Upper lobe of left lung (tissue), 4 donors: ENCODE measurements around the gene TMEM178B.

Source experiments
- EP300 ChIP-seq, 4 donors: sonication (generic); formaldehyde crosslinking; IDR thresholded peaks; one replicate each; pipeline ENCODE4 v1.5.1; 2017; ENCODE audit warnings: antibody characterized with exemption in 4 of 4, control low read depth in 2 of 4
- POLR2A ChIP-seq, 4 donors: fragments of 450-650 bp; IDR thresholded peaks; one replicate each; pipeline ENCODE4 v1.5.1; 2016 to 2017; ENCODE audit warnings: antibody characterized with exemption in 4 of 4, mild to moderate bottlenecking in 2 of 4
- POLR2AphosphoS5 ChIP-seq, 2 donors: sonication (generic); formaldehyde crosslinking; IDR thresholded peaks; one replicate each; pipeline ENCODE4 v1.5.1; 2017; ENCODE audit warnings: antibody characterized with exemption in 2 of 2
- TF ChIP-seq, protein P1 (sequence below), 6 experiments: fragments of 450-650 bp in 4 of 6; fragments of 200-600 bp in 2 of 6; sonication (generic) in 2 of 6; IDR thresholded peaks; one replicate each; pipeline ENCODE4 v1.5.1; 2016 to 2019; ENCODE audit warnings: antibody characterized with exemption in 6 of 6

DNA sequence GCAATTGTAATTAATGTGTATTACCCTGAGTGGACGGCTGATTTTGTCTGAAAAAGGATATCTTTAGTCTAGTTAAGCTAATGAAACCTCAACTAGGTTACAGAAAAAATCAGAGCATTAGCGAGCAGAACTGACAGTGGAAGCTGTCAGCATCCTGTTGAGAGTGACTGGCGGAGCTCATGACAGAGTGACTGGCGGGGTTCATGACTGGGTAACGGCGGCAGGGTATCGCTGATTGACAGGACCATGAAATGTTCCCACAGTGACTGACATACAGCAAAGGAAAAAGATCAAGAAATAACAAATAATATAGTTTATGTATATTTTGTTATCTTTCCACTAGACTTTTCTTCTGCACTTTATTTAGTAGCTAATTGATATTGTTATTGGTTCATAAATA lies 274.9 kb downstream of the TMEM178B start:
- TF ChIP-seq, protein P1, sequence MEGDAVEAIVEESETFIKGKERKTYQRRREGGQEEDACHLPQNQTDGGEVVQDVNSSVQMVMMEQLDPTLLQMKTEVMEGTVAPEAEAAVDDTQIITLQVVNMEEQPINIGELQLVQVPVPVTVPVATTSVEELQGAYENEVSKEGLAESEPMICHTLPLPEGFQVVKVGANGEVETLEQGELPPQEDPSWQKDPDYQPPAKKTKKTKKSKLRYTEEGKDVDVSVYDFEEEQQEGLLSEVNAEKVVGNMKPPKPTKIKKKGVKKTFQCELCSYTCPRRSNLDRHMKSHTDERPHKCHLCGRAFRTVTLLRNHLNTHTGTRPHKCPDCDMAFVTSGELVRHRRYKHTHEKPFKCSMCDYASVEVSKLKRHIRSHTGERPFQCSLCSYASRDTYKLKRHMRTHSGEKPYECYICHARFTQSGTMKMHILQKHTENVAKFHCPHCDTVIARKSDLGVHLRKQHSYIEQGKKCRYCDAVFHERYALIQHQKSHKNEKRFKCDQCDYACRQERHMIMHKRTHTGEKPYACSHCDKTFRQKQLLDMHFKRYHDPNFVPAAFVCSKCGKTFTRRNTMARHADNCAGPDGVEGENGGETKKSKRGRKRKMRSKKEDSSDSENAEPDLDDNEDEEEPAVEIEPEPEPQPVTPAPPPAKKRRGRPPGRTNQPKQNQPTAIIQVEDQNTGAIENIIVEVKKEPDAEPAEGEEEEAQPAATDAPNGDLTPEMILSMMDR (IDR thresholded peaks at IDR 0.05) = no peak
- no peak for TF ChIP-seq POLR2A (IDR thresholded peaks at IDR 0.05)
- no peak for TF ChIP-seq POLR2AphosphoS5 (IDR thresholded peaks at IDR 0.05)
- TF ChIP-seq EP300 (IDR thresholded peaks at IDR 0.05) = no peak
